EH (cell line): ENCODE results near the gene PPFIA3.
"Not testable (repeated sequence)": the region's sequence is repeated elsewhere in the genome, so short reads cannot be mapped to it uniquely, and the experiment has no call there.

Source experiments
- DNase-seq: peaks from one replicate; pipeline ENCODE4 v3.0.0-alpha.2; 2015; ENCODE audit warnings: low read depth

PPFIA3 gene

DNA sequence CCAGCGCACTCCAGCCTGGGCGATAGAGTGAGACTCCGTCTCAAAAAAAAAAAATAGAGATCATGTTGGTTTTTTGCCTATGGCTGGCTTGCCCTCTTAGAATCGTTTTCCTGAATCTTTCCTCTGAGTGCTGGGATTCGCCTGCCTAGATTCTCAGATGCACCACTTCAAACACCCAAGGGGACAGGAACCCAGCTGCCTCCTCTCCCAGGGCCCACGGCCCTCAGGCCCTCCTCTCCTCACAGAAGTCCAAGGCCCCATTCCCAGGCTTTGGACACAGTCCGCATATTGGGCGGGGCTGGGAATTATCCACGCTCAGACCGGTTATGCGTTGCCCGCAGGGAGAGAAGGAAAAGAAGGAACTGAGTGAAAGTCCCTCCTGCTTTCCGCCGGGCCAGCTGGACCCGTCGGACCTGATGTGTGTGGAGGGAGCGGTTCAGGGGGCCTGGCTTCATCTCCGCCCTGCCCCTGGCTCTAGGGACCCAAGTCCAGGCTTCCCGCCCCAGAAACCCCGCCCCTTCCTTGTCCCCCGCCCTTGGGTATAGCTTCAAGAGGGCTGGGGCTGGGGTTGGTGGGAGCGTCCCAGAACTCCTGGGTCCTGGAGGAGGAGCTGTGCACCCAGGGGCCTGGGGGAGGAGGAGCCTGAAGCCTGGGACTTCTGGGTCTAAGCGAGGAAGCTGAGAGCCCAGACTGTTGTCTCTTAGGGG lies 5.8 kb downstream of the PPFIA3 start:
- no peak for DNase-seq

DNA sequence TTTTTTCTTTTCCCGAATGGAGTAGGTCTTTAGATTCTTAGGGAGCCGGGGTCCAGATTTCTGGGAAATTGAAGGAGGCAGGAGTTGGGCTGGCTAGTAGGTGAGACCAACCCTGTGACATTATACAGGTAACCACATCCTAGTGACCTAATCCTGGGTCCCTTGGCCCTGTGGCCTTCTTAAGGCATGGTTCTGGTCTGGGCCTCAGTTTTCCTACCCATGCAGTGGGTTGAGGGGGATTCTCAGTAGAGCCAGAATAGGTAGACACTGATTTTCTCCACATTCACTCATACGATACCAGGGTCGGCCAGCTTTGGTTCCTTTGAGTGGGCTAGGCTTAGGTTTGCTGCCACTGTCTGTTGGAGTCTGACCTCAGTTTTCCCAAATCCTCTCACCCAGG lies 7.2 kb downstream of the PPFIA3 start:
- no peak for DNase-seq

DNA sequence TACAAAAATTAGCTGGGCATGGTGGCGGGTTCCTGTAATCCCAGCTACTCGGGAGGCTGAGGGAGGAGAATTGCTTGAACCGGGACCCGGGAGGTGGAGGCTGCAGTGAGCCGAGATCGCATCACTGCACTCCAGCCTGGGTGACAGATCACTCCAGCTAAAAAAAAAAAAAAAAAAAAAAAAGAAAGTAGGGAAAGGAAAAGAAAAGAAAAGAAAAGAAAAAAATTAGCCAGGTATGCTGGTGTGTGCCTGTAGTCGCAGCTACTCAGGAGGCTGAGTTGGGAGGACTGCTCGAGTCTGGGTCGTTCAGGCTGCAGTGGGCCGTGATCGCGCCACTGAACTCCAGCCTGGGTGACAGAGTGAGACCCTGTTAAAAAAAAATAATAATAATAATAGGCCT lies 7.9 kb downstream of the PPFIA3 start:
- not testable (repeated sequence) for DNase-seq

DNA sequence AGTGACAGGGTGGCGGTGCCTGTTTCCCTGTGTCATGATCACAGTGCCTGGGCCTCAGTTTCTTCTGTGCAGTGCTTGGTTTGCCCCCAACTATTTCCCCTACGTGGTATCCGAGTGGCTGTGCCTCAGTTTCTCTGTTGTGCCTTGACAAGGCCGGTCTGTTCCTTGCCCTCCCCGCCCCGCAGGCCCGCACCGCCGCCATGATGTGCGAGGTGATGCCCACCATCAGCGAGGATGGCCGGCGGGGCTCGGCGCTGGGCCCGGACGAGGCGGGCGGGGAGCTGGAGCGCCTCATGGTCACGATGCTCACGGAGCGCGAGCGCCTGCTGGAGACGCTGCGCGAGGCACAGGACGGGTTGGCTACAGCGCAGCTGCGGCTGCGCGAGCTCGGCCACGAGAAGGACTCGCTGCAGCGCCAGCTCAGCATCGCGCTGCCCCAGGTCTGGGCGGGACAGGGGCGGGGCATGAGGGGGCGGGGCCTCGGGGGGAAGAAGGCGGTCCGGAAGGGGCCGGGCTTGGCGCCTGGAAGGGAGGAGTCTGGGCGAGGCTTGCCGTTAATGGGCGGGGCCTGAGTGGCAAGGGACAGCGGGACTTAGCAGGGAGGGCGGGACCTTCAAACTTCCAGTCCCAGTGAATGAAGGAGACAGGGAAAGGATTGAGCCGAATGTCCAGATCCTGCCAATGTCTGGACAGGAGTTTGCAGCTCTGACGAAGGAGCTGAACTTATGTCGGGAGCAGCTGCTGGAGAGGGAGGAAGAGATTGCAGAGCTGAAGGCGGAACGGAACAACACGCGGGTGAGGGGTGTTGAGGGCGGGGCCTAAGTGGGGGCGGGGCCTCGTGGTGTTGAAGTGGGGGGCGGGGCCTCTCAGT lies 8.6 kb downstream of the PPFIA3 start:
- peak; percentile 98 for DNase-seq

DNA sequence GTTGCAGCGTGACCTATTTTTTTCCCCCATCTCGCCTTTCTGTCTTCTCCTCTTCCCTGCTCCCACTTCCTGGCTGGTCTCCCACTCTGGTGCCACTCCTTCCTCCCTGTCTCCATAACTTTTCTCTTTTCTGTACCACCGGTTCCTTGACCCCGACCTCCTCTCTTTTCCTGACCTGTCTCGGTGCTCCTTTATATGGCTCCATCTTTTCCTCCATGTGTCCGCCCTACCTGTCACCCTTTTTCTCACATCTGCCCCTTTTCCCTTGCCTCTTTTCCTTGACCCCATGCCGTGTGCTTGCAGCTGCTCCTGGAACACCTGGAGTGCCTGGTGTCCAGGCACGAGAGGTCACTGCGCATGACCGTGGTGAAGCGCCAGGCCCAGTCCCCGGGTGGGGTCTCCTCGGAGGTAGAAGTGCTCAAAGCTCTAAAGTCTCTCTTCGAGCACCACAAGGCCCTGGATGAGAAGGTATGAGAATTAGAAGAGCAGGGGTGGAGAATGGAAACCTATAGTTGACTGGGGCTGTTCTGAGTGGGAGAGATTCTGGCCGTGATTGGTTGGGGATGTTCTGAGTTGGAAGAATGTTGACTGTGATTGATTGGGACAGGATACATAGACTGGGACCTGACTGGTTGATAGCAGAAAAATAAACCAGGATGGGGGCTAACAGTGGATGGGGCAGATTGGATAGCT lies 9.3 kb downstream of the PPFIA3 start:
- no peak for DNase-seq

DNA sequence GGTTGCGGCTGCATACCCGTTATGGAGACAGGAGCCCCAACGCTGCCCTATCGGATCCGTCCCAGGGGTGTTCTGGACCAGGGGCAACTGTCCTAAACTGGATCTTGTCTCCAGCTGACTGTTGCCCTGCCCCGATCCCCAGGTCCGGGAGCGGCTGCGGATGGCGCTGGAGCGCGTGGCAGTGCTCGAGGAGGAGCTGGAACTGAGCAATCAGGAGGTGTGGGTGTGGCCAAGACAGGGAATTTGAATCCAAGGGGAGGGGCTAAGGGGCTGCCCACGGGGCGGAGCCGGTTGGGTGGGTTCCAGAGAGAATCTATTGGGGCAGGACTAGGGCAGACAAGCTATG lies 9.9 kb downstream of the PPFIA3 start:
- DNase-seq = no peak

DNA sequence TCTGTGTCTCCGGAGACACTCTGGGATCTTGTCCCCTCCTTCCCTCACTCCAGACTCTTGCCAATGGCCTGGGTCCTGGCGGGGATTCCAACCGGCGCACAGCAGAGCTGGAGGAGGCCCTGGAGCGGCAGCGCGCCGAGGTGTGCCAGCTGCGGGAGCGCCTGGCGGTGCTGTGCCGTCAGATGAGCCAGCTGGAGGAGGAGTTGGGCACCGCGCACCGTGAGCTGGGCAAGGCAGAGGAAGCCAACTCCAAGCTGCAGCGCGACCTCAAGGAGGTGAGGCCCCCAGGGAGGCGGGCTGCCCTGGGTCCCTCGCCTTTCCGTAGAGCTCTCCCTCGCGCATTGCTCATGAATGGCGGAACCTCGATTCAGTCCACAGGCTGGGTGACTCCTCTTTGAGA lies 11.0 kb downstream of the PPFIA3 start:
- DNase-seq = no peak

DNA sequence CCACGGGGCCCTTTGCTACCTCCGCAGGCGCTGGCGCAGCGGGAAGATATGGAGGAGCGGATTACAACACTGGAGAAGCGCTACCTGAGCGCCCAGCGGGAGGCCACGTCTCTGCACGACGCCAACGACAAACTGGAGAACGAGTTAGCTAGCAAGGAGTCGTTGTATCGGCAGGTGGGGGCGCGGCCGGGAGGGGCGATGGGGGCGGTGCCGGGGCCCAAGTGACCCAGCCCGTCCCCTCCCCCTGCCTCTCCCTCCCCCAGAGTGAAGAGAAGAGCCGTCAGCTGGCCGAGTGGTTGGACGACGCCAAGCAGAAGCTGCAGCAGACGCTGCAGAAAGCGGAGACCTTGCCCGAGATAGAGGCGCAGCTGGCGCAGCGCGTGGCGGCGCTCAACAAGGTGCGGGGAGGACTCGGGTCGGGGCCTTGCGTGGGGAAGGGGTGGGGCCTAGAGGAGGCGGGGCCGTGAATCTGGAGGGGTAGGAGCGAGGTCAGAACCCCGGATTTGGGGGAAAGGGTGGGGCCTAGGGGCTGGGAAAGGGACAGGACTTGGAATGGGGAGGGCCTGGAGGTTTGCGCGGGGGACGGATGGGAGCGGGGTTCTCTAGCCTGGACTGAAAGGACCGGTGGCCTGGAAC lies 13.7 kb downstream of the PPFIA3 start:
- DNase-seq = no peak

DNA sequence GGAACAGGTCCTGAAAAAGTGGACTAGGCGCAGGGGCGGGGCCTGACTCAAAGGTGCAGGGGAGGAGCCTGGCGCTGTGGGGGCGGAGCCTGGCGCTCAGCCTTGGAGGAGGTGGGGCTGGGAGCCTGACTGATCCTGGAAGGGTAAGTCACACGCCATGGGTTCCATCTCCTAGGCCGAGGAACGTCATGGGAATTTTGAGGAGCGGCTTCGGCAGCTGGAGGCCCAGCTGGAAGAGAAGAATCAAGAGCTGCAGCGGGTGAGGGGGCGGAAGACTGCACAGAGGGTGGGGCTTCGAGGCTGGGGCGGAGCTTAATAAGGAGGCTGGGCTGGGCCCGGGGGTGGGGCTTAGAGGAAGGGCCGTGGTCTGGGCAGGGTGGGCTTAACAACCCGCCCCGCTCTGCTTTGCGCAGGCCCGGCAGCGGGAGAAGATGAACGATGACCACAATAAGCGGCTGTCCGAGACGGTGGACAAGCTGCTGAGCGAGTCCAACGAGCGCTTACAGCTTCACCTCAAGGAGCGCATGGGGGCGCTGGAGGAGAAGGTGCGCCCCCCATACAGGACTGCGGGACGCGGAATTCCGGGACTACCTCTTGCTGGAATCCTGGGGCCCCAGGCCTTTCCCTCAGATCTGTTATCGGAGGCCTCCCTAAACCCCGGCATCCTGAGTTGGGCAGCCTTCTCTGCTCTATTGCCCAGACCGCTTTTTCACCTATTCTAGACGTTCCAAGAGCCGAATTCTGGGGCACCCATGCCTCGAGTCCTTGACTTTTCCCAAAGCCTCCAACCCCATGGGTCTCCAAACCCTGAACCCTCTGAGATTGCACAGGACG lies 14.5 kb downstream of the PPFIA3 start:
- peak; percentile 74 for DNase-seq

DNA sequence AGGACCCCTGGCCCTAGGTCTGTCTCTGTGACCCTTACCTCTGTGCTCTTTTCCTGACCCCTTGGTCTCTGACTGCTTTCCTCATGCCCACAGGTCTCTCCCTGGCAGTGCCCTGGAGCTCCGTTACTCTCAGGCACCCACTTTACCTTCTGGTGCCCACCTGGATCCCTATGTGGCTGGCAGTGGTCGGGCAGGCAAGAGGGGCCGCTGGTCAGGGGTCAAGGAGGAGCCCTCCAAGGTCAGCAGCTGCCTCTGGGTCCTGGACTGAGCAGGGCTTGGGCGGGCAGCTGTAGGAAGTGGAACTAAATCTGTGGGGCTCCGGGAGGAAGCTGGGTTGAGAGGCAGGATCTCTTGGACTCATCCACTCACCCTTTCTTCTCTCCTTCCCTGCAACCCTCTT lies 16.3 kb downstream of the PPFIA3 start:
- no peak for DNase-seq

DNA sequence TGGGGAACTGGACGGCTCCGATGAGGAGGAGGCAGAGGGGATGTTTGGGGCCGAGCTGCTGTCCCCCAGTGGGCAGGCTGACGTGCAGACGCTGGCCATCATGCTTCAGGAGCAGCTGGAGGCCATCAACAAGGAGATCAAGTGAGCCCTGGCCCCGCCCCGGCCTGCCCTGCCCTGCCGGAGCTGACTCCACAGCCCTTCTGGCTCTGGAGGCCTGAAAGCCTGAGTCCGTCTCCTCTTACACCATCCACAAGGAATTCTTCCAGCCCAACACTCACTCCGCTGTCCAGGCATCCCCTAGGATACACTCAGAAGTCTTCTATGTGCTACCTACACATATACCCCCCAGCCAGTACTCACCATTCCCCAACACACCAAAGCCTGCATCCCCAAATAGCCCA lies 17.4 kb downstream of the PPFIA3 start:
- DNase-seq = no peak

DNA sequence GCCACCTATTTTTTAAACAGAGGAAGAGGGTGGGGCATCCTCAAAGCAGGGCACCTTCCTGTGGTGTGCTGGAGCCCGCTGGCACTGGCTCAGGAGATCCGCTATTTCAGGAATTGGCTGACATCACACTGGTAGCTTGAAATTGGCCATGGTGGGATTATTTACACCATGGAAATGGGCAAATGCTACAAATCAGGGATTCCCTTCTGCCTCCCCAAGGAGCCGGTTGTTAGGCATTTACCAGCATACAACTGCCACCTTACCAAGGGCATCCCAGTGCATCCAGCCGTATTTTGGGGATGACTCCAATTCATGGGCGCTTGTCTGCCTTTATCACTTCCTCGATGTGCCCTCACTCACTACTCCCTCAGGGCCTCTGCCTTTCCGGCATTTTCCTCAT lies 21.6 kb downstream of the PPFIA3 start:
- DNase-seq = no peak

DNA sequence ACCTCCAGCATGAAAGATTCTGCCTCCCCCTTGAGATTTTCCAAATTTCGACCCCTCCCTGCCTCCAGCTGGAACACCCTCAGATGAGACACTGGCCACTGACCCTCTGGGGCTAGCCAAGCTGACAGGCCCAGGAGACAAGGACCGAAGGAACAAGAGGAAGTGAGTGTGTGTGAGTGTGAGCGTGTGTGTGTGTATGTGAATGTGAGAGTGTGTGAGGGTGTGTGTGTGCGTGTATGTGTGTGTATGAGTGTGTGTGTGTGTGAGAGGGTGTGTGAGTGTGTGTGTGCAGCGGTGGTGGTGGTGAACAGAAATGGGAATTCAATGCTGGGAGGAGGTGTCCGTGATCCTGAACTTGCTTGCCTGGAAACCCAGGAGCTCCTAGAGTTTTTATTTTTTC lies 22.0 kb downstream of the PPFIA3 start:
- no peak for DNase-seq

DNA sequence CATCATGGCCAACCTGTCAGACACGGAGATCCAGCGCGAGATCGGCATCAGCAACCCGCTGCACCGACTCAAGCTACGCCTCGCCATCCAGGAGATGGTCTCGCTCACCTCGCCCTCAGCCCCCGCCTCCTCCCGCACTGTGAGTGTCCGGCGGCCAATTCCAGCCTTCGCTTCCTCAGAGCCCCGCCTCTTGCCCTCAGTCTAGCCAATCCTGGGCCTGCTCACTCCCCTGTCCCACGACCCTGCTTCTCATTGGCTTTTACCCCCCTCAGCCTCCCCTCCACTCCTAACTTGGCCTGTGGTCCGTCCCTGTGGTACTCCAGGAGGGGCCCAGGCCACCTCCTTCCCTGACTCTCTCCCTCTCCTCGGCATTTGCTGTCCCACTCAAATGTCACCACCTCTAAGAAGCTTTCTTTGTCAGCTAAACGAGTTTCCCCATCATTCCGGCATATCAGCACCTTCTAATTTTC lies 23.6 kb downstream of the PPFIA3 start:
- peak; percentile 95 for DNase-seq

DNA sequence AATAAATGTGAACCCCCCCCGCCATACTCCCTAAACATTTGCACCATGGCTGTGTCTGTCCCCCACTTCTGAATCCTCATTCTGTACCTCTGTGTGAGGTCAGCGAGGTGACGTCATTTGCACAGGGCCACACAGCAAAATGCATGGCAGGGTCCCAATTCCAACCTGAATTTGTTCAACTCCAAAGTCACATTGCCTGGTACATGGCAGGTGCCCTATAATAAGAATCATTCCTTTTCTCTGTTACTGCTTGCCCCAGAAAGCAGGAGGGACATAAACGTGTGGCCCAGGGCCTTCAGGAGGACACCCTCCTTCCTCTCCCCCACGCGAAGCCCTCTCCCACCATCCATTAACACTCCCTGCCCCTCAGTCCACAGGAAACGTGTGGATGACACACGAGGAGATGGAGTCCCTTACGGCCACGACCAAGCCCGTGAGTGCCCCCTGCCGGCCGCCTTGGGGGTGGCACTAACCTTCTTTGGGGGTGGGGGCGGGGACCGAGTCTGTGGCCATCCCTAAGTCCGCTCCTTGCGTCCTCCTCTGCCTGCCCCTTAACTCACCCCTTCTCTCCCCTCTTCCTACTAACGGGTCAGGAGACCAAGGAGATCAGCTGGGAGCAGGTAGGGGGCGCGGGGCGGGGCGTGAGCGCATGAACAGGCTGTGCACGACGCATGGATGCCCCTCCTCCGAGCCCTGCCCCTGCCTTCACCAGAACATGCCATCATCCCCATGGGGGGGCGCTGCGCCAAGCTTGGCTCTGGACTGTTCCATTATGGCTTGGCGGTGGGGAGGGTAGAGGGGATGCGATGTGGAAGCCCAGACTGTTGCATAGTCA lies 26.4 kb downstream of the PPFIA3 start:
- DNase-seq = peak; percentile 72

DNA sequence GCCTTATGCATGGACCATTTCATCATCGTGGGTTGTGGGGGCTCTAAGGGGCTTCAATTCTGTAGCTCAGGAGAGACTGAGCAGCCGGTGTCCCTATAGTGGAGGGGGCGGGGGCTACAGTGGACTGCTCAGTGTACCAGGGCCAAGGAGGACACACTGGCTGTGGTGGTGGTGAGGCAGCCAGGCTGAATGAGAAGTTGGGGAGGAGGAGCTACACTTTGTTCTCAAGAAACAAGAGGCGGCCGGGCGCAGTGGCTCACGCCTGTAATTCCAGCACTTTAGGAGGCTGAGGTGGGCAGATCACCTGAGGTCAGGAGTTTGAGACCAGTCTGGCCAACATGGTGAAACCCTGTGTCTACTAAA lies 27.0 kb downstream of the PPFIA3 start:
- not testable (repeated sequence) for DNase-seq

DNA sequence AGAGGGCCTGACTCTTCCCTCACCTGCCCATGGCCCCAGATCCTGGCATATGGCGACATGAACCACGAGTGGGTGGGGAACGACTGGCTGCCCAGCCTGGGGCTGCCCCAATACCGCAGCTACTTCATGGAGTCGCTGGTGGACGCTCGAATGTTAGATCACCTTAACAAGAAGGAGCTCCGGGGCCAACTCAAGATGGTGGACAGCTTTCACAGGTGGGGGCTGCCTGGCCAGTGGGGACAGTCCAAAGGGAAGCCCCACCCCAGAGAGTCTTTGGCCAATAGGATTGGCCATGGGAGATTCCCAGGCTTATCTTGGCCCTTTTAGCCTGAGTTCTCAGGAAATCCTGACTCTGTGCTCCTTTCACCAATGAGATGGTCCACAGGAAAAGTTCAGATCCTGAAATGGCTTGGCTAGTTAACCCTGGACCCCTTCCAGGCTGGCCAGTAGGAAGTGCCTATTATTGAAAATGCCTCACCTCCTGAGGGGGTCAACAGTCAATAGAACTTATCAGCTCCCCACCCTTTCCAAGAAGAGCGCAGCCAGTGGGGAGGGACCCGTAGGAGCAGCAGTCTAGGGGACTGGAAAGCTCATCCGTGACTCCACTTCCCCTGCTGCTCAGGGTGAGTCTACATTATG lies 28.8 kb downstream of the PPFIA3 start:
- no peak for DNase-seq

DNA sequence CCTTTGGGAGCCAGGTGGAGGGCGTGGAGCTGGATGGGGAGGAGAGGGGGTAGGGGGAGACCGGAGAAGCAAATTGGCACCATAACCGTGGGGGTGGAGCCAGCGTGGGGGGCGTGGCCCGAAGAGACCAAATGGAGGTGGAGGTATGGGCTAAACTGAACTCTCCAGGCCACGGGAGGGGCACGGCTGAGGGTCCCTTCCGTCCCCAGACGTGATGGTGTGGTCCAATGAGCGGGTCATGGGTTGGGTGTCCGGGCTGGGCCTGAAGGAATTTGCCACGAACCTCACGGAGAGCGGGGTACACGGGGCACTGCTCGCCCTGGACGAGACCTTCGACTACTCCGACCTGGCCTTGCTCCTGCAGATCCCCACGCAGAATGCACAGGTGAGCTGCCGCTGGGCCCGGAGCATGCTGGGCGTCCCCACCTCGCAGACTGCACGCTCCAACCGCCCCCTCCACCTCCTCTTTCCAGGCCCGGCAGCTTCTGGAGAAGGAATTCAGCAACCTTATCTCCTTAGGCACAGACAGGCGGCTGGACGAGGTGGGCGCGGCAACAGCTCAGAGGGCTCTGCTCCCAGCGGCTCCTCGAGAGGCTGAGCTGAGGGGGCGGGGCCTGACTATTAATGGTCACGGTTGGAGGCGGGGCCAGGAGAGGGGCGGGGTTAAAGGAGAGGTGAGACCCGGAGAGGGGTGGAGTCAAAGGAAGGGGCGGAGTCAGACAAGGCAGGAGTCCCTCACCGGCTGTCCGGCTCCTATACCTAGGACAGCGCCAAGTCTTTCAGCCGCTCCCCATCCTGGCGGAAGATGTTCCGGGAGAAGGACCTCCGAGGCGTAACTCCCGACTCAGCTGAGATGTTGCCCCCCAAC lies 29.7 kb downstream of the PPFIA3 start:
- DNase-seq = peak; percentile 96

DNA sequence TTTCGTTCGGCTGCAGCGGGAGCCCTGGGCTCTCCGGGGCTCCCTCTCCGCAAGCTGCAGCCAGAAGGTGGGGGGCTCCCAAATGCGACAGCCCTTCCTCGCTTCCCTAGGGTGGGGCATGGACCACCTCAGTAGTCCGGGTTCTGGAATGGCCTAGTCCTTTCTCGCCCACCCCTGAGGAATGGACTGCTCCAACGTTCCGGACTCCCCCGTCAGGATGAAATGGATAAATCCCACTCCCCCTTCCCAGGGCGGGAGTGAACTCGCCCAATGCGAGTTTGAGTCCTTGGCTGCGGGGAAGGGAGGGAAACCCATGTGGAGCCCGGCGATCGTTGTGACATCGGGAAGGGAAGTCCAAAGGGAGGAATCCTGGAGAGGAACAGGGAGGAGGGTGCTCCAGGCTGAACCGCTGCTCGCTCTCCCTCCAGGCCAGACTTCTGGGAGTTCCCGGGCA lies 30.3 kb downstream of the PPFIA3 start:
- DNase-seq = peak; percentile 79
